T follicular helper cell (primary cell): ENCODE measurements around the gene EN2.

Experiments
- DNase-seq: peaks from one replicate; pipeline ENCODE4 v3.0.0-alpha.2; 2020; ENCODE audit warnings: low read depth
- total RNA-seq, 2 experiments: gene quantifications; one replicate each; lab custom pipeline; 2026; lab: John Stamatoyannopoulos, UW

Gene EN2
- 0.09 to 0.24 reads per million in 2 experiments for total RNA-seq

DNA sequence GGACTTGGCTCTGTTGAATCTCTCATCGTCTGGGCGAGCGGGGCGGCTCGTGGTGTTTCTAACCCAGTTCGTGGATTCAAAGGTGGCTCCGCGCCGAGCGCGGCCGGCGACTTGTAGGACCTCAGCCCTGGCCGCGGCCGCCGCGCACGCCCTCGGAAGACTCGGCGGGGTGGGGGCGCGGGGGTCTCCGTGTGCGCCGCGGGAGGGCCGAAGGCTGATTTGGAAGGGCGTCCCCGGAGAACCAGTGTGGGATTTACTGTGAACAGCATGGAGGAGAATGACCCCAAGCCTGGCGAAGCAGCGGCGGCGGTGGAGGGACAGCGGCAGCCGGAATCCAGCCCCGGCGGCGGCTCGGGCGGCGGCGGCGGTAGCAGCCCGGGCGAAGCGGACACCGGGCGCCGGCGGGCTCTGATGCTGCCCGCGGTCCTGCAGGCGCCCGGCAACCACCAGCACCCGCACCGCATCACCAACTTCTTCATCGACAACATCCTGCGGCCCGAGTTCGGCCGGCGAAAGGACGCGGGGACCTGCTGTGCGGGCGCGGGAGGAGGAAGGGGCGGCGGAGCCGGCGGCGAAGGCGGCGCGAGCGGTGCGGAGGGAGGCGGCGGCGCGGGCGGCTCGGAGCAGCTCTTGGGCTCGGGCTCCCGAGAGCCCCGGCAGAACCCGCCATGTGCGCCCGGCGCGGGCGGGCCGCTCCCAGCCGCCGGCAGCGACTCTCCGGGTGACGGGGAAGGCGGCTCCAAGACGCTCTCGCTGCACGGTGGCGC, at the start of gene EN2:
Gene EN2, plus strand, starts transcription at position 19 of the 767 bp plus-strand sequence. Its CDS starts 249 bp downstream, at position 268.
- no peak for DNase-seq

DNA sequence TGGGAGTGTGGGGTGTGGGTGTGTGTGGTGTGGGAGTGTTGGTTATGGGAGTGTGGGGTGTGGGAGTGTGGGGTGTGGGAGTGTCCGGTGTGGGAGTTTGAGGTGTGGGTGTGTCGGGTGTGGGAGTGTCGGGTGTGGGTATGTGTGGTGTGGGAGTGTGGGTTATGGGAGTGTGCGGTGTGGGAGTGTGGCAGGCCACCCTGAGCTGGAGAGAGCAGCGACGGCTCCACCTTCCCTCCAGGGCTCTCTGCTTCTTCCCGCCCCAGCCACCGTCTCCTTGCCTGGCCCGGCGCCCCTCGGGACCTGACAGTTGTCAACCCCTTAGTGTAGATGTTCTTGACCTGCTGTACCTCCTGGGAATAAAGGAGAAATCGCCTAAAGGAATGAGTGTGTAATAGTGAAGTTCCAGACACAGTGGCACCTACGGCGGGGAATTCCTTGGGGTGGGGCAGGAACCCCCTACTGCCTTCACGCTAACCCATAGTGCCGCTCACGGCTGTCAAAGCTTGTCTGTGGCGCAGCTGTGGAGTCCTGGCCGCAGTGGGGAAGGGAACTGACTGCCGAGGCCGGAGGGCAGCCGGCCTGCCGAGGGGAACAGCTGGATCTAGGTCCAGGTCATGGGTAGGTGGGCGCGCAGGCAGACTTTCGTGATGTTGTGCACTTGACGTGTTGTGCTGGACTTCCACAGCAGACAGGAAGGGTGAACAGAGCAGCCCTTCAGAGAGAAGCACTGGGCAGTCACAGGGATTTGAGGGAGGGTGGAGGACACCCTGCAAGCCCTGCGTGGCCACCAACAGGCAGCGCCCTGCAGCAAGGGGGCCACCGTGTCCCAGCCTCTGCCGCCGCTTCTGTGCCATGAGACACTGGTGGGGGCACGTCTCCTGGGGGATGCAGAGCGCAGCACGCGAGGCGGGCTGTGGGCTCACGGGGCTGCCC, 49.0 kb upstream of the EN2 start:
- no peak for DNase-seq

DNA sequence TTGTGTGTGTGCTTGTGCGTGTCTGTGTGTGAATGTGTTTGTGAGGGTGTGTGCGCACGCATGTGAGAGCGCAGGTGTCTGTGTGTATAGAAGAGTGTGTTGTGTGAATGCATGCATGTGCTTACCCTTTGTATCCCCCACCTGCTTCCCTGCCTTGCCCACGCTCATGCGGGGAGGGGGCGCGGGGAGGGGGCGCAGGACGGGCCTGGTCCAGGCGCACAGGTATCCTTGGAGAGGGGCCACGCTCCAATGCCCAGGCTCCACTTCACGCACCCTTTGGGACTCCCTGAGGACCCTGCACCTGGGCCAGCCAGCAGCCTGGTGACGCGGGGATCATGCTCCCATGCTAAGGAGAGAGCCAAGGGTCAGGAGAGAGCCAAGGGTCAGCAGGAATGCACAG, 47.9 kb upstream of the EN2 start:
- DNase-seq = no peak

DNA sequence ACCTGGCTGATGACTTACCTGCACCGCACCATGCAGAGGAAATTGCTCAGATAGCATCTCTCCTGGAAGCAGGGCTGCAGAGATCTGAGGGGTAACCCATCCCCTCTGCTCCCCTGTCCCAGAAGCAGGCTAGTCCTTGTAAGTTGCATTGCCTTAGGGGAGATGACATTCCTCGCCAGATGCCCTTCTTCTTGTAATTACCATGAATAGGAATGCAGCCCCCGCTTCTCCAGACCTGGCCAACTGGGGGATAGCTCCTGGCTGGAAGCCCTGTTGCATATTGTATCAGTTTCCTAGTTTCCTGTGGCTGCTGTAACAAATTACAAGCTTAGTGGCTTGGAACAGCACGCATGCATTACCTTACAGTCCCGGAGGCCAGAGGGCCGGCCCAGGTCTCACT, 47.5 kb upstream of the EN2 start:
- no peak for DNase-seq

DNA sequence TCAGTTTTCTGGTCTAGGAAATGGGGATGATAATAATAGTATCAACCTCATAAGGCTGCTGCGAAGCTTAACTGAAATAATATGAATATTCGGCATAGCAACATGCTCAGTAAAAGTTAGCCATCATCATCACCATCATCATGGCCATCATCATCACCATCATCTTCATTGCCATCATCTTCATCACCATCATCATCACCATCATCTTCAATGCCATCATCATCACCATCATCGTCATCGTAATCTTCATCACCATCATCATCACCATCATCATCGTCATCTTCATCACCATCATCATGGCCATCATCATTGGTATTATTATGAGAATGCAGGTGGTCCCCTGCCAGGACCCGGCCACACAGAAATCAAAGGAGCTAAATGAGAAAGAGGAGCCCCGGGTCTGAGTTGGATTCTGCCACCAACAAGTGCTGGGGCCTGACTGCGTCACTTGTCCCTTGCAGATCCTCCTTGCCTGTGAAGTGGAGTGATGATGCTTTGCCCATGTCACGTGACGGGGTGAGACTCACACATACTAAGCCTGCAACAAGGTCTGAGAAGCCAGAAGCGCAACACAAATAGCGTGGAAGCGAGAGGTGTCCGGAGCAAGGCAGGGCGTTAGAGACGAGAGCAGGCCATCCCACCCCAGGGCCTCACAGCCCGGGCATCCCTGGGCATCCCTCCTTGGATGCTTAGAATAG, 46.1 kb upstream of the EN2 start:
- no peak for DNase-seq

DNA sequence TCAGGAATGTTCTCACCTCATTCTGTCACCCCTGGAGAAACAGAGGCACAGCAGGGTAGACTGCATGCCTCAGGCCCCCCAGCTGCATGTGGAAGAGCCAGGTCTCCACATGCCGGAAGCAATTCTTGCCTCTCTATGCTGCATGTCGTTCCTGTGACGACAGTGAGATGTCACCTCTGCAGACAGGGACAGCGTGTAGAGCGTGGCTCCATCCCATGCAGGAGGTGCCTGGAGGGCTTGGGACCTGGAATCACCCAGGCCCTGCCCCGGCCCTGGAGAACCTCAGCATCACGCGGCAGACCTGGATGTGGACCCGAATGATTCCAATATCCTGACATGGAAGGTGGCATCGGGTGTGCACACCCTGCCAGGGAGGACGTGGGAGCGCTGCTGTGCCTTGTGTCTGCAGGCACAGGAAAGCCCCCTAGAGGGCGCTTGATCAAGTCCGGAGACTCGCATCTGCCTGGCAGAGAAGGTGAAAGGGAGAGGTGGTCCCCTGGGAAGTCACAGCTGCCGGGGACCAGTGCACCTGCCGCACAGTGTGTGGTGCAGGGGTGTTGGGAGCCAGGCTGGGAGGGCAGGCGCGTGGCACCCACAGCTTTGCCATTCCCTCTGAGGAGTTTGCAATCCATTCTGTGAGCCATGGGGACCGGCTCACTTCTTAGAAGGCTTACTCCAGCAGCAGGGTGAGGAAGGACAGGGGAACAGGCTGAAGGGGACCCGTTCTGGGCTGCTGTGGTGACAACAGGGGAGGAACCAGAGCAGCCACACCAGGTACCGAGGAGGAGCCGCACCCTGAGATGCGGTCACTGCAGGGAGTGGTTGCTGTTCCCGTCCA, 45.3 kb upstream of the EN2 start:
- DNase-seq = peak; percentile 12

DNA sequence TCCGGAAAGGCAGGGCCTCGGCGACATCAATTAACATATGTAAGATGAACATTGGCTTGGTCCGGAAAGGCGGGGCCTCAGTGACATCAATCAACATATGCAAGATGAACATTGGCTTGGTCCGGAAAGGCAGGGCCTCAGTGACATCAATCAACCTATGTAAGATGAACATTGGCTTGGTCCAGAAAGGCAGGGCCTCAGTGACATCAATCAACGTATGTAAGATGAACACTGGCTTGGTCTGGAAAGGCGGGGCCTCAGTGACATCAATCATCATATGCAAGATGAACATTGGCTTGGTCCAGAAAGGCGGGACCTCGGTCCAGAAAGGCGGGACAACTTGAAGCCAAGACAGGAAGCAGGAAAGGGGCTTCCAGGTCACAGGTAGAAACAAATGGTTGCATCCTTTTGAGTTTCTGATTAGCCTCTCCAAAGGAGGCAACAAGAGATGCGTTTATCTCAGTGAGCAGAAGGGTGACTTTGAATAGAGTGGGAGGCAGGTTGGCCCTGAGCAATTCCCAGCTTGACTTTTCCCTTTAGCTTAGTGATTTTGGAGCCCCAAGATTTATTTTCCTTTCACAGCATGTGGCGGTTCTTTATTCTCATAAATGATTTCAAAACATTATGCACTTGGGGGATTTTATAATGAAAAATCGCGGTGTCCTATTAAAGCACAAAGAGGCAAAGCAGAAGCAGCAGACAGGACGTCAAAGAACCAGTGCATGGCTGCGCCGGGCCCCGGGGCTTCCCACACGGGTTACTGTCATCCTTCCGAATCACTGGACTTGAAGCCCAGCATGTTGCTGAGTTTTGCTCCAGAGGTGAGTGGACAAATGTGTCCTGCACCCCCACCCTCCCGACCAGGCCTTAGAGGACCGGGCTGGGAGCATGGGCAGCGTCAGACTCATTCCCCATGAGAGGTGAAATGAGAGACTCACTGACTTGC, 43.1 kb upstream of the EN2 start:
- no peak for DNase-seq

DNA sequence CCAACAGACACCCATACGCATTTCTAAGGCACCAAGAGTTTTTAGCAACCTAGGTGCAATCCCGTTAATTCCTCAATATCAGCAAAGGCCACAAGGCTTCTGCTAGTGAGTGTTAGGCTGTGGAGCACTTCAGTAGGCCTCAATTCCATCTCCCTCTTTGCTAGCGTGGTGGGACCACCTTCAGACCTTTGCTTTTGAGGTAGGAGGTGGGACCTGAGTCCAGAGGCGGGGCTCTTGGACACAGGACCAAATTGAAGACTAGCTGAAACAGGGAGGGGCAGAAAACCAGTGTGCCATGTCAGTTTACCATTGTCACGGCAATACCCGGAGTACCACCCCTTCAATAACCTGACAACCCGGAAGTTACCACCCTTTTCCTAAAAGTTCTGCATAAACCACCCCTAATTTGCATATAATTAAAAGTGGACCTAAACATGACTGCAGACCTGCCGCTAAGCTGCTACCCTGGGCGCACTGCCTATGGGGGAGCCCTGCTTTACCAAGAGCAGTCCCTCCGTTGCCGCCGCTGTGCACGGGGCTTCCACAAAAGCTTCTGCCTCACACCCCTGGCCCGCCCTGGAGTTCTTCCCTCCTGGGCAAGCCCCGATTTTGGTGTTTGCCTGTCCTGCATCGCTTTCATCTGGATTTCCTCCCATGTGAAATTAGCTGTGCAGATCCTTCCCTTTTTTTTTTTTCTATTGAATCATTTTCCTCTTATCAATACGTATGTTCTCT, 41.1 kb upstream of the EN2 start:
- DNase-seq = no peak

DNA sequence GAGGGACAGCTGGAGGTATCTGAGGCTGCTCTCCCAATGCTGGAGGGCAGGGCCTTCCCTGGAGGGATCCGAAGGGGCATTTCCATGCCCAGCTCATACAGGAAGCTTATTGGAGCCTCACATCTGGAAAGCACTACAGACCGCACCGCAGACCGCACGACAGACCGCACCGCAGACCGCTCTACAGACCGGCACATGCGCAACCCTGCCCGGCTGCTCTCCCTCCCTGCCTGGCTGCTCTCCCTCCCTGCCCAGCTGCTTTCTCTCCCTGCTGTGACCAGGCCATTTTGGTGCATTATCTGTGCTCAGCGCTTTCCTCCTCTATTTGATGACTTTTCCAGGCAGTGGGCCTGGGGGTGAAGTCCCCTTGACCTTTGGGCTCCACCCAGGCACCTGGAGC, 39.6 kb upstream of the EN2 start:
- DNase-seq = no peak

DNA sequence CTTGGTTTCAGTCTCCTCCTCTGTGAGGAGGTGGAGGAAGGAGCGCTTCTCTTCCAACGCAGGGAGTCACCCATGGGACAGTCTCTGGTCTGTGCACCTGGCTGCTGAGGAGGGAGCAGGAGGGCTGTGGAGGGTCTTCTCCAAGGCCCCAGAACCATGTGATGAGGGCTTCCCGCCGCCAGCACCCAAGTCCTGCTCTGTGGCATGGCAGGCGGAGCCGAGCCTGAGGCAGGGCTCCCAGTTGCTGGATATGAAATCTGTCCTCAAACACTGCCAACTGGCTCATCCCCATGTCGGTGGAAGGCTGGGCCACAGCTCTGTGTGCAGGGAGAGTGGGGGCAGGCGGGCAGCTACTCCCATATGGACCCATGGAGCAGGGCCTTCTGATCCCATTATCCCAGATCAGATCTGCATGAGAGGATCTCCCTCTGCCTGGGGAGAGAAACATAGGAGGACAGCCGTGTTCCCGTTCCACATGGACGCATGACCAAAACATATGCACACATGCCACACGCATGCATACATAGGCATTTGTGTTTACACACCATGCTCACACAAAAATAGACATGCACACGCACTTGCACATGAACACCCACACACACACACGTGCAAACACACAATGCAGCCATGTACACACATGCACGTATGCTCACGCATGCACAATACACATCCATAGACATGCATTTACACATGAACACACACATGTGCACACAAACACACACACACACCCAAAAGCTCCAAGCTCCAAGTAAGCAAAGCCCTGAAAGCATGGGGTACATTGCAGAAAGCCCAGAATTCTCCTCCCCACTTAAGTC, 38.8 kb upstream of the EN2 start:
- DNase-seq = no peak

DNA sequence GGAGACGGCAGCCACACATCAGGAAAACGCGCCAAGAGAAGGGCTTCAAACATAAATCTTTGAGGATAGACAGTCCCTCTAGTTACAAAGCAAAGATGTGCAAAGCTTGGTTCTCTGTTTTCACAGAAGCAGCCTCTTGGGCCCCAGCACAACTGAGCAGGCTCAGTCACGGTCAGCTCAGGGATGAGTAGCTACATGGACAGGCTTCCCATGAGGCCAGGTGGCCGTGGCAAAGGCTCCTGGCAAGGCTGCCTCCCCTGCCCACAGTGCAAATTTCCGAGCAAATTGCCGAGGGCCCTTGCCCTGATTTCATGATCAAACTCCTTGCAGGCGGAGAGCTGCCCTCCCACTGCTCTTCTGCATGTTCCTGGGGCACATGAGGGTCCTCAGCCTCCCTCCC, 37.8 kb upstream of the EN2 start:
- no peak for DNase-seq

DNA sequence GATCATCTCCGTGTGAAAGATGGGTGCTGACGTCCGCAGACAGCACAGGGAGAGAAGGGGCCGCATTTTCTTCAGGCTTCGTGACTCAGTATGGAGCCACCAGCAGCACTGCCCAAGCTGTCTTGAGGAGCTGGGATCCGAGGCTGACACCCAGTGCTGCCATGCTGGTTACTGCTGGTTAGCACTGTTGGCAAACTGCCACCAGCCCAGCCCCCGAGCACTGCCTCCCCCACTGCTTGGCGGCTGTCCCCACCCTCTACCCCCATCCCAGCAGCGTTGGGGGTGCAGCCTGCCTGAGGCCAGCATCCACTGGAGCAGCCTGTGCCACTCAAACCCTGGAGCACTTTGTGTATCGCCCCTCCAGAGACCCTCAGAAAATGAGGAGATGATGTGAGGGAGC, 35.8 kb upstream of the EN2 start:
- no peak for DNase-seq

DNA sequence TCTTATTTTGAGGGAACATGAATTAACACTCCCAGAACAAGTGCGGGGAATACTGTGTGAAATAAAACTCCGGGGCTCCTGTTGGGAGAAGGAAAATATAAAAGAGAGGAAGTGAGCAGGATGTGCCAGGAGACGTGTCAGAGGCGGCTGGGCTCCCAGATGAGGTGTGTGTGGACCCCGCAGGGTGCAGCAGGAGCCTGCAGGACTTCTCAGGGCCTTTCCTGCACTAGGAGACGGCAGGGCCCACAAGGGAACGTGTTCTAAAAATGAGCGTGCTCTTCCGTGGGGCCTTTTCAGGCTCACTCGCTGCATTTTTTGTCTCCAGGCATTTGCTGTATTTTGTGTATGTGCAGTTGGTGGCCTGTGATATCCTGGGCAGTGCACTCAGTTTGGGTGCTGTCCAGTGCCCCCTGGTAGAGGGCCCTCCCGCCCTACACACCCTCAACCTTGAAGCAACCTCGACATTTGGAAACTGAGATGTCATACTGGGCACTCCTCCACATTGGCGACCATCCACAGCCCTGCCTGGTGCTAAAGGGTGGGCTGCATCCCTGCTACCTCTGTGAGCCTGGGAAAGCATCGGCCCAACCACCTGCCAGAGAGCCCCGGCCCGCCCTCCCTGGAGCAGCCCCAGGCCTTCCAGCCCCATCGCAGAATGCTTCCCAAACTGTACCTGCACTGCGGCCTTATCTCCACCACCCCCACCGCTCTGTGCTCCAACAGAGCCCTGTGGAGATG, 35.2 kb upstream of the EN2 start:
- no peak for DNase-seq

DNA sequence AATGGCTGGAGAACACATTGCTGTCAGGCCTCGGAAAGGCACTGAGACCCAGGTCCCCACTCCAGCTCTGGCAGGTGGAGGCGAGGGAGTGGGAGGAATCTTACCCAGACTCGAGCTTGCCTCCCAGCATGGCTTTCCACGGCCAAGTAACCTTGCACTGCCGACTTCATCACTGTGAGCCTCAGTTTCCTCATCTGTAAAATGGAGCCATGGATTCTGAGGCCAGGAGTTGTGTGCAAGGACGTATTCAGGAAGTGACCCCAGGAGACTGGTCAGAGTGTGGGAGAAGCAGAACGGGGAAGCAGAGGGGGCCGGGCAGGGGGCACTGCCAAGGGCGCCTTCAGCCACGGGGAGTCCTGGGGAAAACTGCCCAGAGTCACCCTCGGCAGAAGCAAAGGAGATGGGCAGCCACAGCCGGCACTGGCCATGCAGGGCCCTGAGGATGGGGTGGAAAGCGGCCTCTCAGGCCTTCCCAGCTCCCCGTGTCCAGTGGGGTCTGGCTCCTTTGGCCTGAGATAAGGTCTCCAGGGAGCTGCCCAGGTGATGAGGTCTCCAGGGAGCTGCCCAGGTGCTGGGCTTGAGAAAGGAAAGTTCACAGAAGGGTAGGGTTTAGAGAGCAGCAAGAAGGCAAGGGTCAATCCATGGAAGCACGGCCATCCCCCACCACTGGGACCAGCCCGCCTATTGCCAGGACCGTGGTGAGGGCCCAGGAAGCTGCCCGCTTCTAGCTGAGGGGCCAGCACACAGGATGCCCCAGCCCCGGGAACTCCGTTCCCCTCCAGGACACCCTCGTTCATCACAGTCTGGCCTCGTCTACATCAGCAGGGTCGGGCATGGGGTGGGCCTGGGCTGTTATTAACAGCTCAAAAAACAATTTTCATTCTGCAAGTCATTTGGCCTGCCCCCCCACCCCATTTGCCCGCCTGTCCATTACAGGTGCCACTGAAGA, 34.3 kb upstream of the EN2 start:
- no peak for DNase-seq

DNA sequence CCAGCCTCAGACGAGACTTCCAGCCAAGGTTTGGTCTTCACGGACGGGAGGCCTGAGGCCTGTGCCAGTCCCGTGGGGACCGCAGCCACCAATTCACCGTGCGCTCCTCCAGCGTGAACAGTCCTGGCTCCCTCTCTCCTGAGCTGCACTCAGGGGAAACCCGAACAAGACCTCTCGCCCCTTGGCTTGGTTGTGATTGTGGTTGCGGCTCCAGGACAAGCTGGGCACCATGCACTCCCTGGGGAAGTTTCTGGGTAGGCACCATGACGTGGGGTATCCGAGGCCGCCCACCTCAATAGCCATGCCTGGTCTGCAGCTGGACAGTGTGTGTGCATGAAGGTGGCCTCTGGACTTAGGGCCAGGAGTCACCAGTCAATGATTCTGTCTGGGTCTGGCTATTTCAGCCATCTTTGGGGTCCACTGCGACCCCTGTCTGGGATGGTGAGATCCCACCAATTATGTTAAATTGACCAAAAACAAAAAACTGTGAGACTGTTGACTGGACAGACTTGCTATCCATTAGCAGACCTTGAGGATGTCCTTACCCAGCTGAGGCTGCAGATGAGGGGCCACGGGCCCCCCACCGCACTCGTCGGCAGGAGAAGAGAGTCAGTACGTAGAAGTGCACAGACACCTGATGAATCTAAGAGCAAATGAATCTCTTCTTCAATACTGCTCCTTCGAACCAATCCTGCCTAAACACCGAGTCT, 33.5 kb upstream of the EN2 start:
- no peak for DNase-seq

DNA sequence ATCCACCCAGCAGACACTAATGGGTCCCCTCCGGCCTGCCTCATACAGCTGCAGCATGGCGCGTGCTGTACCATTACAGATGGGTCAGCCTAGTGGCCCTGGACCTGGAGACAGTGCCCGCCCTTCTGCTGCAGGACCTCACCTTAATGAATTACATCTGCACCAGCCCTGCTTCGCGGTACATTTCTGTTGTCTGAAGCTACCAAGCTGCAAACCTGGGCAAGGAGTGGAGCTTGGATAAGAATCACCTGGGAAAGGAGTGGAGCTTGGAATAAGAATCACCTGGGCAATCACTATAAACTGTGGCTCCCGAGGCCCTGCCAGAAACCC, 33.0 kb upstream of the EN2 start:
- no peak for DNase-seq
